ENCODE results near the gene EXOC6. TPM values are rescaled to one million over a fixed set of nuclear protein-coding genes. Genes with fewer than 3 reads are reported as not detected.

Gene EXOC6
- total RNA-seq, 1 donor from 2014 or later, result 364 TPM

DNA sequence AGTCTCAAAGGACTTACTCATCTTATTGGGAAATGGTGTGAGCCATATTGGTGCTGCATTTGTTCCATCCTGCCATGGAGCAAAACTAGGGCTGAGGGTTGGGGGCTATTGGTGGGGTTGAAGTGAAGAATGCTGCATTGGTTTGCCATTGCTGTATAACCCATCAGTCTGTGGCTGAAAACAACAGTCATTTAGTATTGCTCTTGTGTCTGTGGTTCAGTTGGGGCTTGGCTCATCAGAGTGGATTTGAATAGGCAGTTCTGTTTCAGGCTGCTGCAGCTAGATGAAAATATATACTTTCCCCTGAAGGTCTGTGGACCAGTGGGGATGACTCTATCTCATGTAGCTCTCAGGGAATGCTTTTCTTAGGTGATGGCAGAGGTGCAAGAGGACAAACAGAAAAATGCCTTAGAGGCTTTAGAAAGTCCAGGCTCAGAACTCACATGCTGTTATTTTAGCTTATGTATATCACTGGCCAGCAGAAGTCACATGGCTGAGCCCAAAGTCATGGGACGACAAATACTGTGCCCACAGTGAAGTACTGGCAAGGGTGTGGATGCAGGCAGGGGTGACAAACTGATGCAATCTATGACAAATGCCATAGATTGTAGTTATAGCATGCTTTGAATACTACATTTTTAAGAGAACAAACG, 15.2 kb upstream of the EXOC6 start:
- DNase-seq, result peak; percentile 68

DNA sequence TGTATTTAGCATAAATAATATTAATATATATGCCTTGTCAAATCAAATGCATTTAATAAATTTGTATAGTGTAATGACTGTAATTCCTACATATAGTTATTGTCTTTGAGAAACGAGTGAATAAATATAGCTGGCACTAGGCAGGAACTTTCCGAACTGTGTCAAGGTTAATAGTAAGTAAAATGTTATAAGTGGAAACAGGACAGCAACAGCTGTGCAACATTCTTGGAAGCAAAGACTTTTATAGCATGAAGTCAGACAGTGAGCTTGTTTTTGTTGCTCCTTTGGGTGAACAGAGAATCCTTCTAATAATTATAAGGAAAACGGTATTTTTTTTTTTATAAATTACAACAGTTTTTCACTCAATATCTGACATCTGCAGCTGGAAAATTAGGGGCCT, 14.0 kb upstream of the EXOC6 start:
- no peak for DNase-seq

DNA sequence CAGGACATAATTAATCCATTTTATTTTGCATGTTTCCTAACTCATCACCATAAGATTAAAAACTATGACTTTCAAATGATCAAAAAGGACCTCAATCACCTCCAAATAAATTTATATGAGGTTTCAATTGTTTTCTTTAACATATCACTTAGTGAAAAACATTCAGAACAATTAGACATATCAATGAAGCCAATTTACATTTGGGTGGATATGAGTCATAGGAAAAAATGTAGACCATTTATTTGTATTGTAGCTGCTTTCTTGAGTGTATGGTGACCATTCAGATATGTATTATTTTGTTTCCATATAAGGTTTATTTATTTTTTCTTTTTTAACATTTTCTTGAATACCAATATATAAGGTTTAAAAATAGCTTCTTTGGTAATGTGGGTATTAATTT, 13.3 kb upstream of the EXOC6 start:
- DNase-seq, result peak; percentile 65

DNA sequence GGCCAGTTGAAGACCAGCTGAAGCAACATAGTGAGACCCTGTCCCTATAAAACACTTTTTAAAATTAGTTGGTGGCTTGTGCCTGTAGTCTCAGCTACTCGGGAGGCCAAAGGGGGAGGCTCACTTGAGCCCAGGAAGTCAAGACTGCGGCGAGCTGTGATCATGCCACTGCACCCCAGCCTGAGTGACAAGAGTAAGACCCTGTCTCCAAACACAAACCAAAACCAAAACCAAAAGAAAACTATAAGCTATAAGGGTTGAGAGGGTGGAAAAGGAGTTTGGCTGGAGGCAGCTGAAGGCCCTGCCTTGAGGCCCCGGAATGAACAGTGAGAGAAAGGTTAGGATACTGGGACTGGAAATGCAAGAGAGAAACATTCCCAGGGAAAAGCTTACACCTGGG, 10.9 kb upstream of the EXOC6 start:
- DNase-seq, result no peak

DNA sequence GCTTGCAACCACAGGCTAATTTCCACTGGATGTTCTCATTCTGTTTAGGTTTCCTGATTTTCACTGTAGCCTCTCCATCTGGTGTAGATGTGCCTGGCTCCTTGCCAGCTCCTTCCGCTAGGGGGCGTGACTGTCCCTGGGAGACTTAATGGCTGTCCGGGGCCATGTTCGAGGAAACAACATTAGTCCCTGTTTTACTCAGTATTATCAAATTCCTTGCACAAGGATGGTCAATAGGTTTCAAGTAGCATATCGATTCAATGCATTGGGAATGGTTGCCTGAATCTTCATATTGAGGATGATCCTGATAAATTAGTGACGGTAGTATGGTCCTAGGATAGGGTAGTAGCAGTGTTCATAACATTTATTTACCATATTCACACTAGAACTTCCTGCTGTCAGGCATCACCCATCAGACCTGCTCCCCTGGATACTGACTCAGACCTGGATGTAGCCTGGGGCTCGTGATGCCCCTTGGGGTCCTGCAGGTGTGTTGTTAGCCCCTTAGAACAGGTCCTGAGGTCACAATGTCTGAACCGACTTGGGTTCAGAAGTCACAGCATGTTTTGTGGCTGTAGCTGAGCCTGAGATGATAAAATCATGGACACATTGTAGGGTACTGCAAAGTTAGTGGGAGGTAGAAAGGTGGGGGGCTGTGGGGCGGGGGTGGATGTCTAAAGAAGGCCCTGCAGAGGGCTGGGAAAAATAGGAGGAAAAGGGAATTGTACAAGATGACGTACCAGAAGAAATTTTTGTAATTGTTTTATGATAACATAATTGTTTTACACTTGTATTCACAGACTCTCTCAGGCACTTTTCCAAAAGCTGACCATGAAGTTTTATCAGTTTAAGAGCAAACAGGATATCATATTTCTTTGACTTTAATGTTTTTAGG, 8.9 kb upstream of the EXOC6 start:
- peak; percentile 97 for DNase-seq

DNA sequence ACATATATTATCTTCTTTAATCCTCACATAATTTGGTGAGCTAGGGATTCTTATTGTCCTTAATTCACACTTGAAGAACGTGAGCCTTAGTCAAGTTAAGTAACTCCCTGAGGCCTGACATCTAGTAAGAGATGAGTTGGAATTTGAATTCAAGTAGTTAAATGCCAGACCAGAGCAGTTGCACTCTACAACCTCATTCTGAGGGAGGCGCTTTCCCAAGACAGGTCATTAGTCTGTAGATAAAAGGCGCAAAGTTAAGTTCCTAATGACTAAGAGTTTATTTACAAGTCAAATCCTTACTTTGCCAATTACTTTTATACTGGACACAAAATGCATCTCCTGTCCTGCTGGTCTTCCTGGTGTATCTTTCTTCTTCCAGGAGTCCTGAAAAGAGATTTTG, 3.6 kb upstream of the EXOC6 start:
- DNase-seq, result no peak

DNA sequence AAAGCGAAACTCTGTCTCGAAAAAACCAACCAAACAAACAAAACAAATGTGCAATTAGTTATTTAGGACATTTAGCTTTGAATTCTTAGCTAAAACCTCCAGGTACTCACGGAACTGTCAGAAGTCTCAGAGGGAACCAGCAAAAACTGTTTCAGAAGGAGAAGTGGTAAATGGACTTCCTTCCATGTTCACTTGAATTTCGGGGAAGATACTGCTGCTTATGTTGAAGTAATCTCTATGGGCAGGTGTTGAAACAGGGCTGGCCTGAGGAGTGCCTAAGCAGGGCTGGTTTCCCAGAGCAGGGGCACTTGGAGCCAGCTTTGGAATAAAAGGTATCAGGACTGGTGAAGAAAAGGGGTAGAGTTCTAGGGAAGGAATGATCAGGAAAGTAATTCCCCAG, 2.4 kb upstream of the EXOC6 start:
- no peak for DNase-seq

DNA sequence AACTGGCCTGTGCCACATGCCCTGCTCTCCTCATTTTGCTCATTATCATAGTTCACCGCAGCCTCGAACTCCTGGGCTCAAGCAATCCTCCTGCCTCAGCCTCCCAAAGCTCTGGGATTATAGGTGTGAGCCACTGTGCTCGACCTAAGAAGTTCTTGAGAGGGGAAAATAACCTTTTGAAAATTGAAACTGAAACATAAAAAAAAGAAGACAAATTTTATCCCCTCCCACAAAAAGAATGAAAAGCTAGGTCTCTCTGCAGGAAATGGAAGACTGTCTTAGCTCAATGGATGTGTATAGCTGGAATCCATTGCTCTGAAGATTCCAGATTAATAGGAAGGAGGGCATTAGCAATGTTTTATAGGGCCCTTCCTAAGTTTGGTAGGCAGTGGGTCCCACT, 2.0 kb upstream of the EXOC6 start:
- no peak for DNase-seq

DNA sequence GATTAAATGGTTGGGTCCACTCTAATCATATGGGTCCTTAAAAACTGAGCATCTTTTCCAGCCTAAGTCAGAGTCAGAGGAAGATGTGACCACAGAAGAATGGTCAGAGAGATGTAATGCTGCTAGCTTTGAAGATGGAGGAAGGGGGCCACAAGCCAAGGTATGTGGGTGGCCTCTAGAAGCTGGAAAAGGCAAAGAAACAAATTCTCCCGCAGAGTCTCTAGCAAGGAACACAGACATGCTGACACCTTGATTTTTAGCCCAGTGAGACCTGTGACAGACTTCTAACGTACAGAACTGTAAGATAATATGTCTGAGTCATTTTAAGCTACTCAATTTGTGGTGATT, 1.5 kb upstream of the EXOC6 start:
- DNase-seq, result no peak

DNA sequence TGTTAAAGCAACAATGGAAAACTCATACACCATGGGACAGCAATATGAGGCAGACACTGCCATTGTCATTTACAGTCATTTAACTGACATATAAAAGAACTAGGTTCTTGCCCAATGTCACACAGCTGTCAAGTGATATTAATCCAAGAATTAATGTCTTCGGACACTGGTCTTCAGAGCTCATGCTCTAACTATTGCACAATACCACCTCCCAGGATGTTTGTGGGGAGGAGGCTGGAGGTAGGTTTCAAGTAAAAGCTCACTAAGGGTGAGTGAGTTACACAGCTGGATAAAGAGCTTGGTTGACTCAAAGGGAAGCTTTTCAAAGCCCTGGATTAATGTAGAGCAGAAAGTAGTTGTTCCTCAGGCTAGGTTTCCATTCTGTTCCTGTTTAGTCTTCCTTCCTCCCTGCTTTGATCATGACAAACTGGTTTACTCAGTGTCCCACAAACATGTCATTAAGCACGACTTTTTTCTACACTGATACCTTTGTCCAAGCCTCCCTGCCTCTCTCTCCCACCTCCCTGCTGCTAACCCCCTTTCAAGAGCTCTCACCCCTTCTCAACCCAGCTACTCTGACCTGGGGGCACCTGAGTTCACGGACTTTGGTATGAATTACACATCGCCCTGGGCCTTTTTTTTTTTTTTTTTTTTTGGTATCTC, 987 bp upstream of the EXOC6 start:
- DNase-seq, result no peak

DNA sequence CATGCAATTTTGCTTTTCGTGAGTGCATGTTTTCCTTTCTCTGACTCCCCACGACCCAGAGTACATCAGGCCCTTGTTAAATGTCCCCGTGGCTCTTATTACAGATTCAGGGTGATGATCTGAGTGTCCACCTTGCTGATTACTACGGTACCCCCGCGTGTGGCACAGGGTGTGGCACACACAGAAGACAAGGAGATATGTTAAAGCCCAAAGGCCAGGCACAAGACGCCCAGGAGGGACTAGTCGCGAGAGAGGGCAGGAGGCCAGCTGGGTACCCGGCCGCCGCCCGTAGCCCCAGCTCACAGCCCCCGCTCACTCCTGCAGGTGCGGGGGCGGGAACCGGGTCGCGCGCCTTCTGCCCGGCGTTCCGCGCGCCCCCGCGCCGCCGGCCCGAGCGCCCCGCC, 281 bp upstream of the EXOC6 start:
- no peak for DNase-seq

DNA sequence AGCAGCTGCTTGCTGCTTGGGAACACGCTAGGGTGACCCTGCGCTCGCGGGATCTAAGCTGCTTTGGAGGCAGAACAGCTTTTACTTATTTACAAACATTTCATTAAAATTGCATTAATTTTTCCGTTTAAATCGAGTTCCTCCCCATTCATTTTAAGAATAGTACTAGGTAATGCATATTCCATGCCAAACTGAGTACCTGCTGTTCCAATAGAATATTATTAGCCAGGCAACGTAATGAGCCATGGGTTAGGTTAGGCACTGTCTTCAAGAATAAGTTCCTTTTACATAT, 860 bp downstream of the EXOC6 start:
- peak; percentile 67 for DNase-seq

DNA sequence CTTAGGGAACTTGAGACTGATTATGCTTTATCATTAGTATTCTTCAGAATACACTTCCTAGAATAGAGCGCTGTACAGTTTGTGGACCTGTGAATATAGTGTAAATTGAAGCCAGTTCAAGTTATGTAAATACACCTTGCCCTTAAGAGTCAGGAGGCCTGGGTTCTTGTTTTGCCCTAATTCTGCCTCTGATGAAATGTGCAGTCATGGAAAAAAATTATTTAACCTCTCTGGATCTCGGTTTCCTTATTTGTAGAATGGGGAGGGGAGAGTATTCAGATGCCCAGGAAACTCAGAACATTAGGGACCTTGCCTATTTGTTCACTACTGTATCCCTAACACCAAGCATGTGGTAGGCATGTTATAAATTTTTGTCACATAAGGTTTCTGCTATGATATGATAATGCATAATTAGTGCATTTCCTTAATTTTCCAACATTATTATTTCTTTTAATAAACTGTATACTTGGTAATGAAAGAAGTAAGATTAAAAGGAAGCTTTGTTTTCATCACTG, 1.3 kb downstream of the EXOC6 start:
- DNase-seq, result no peak

DNA sequence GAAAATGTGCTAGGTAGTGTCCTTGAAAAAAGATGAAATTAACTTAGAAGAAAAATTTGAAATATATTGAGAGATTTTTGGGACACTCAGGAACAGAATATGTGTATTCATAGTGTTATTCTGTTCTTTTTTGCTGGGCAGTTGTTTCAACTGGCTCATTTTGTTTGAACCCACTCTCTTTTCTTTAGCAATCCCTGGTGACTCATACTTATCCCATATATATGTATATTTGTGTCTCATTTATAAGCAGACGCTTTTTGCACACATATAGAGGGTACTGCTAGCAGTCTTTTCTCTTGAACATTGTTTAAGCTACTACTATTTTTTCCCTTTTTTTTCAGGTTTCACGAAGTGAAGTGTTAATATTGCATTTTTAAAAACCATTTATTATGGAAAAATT, 1.9 kb downstream of the EXOC6 start:
- DNase-seq, result no peak

DNA sequence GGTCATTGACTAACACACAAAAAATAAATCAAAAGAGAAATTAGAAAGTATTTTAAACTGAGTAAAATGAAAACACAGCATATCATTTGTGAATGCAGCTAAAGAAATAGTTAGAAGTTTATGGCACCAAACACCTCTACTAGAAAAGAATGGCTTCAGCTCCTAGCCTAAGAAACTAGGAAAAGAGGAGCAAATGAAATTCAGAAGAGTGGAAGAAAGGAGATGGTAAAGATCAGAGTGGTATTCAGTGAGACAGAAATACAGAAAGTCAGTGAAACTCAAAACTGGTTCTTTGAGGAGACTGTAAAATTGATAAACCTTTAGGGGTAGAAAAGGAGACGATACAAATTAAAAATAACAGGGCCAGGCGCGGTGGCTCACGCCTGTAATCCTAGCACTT, 2.7 kb downstream of the EXOC6 start:
- DNase-seq, result no peak

DNA sequence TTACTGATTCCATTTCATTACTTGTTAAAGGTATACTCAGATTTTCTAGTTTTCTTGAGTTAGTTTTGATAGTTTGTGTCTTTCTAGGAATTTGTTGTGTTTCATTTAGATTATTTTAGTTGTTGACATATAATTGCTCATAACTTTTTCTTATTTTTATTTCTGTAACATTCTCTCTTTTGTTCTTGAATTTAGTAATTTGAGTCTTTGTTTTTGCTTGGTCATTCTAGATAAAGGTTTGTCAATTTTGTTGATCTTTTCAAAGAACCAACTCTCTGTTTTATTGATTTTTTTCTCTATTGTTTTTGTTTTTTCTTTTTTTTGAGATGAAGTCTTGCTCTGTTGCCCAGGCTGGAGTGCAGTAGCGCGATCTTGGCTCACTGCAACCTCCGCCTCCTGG, 7.2 kb downstream of the EXOC6 start:
- no peak for DNase-seq

DNA sequence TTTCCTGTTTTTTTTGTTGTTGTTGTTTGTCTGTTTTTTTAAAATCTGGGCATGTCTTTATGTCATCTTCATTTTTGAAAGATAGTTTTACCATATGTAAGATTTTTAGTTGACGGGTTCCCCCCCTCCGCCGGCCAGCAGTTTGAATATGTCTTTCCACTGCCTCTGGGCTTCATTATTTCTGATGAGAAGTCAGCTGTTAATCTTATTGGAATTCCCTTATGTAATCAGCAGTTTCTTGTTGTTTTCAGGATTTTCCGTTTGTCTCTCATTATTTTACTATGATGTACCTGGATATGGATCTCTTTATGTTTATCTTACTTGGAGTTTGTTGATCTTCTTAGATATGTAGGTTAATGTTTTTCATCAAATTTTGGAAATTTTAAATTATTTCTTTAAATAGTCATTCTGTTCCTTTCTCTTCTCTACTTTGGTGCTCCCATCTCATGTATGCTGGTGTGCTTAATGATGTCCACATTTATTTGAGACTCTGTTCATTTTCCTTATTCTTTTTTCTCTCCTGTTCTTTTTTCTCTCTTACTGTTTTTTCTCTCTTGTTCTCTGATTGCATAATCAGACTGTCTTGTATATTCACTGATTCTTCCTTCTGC, 9.7 kb downstream of the EXOC6 start:
- no peak for DNase-seq

DNA sequence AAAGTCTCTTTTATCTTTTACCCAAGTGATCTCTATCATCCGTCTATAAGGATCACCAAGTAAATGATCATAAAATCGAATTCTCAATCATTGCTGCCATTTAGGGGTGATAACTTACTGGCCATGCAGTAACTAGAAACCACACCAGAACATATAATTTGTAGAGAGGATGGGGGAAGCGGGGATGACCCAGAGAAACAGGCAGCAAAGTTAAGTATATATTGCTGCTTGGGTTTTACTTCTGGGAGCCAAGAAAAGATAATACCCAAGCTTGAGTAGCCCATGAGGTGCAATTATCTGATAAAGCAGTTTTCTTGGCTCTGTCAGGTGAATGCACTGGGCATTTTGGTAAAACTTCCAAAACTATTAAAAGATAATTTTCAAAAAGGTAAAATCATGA, 18.9 kb downstream of the EXOC6 start:
- DNase-seq, result no peak

DNA sequence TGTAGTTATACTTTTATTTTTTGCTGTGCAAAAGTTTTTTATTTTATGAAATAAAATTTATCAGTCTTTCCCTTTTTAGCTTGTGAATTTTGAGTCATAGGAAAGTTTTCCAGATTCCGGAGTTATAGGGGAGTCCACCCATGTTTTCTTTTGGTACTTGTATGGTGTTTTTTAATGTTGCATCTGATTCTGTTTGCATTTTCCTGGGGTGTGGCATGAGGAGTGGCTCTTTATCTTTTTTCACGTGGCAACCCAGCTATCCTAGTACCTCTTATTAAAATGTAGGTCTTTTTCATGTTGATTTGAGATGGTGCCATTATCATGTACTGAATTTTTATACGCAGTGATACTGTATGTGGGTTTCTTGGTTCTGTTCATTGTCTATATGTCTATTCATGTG, 19.7 kb downstream of the EXOC6 start:
- no peak for DNase-seq

DNA sequence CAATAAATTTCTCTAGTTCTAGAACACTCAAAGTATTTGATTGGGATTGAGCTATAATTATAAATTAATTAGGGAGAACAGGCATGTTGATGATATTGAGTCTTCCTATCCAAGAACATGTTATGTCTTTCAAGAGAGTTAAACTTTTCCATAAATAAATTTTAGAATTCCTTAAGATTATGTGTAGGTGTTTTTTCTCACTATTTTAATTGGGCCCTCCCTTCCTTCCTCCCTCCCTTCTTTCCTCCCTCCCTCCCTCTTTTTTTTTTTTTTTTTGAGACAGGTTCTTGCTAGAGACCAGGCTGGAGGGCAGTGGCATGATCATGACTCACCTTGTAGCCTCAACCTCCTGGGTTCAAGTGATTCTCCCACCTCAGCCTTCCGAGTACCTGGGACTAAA, 20.2 kb downstream of the EXOC6 start:
- no peak for DNase-seq

DNA sequence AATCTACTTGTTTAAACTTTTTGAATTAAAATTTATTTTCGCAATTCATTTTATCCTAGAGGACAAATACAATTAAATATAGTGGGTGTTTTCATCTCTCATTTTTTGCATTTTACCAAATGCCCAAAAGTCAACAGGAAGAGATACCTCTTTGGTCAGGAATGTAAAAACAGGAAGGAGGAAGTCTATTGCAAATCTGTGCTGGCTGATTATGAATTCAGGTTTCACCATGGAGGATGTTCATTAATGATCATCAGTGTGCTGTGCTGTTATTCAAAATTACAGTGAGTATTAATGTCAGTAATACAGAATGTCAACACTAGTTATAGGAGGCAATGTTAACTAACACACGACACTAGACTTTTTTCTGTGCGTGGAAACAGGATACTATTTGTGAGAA, 24.7 kb downstream of the EXOC6 start:
- DNase-seq, result peak; percentile 82

DNA sequence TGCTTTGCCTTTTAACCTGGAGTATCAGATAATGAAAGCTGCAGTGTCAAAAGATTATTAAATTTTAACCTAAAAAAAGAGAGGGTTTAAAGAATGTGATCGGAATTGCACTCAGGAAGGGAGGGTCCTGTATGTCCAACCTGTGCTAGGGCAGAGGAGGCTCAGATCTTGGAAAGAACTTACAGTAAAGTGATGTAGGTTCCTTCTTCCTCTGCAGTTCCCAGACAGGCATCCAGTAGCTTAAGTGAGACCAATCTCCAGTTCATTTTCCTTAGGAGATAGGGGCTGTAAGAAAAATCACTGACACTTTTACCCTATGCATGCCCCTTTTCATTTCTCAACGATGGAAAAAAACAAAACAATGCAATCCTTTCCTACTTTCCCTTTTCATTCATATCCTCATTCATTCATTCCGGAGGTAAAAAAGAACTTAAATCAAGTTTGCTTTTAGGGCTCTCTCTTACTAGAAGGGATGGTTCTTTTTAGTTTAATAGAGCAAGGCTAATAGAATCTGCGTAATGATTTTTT, 28.3 kb downstream of the EXOC6 start:
- DNase-seq, result no peak

DNA sequence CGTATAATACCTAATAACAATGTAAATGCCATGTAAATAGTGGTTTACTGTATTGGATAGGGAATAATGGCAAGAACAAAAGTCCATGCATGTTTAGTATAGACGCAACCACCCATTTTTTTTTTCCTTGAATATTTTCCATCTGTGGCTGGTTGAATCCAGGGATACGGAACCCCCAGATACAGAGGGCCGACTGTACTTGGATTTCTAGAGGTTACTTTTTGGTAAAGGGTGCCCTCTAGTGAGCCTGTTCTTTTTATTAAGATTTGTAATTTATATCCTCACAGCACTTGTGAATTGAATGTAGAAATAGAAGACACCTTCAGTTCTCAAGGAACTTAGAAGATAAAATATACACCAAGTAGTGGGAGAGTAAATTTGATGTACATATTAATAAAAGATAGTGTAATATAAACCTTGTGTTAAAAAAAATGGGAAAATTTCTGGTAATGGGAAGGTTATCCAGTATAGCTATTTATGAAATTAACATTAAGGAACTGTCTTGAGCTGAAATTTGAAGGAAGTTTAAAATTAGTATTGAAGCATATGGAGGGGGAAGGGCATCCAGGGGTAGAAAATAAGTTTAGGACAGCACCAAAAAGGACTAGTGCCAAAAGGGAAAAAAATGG, 32.0 kb downstream of the EXOC6 start:
- DNase-seq, result peak; percentile 79
